ENCODE data around the gene PLEKHM1.
A peak's percentile ranks its signal among the peaks of the same experiment; 100 is the strongest.

Gene PLEKHM1

DNA sequence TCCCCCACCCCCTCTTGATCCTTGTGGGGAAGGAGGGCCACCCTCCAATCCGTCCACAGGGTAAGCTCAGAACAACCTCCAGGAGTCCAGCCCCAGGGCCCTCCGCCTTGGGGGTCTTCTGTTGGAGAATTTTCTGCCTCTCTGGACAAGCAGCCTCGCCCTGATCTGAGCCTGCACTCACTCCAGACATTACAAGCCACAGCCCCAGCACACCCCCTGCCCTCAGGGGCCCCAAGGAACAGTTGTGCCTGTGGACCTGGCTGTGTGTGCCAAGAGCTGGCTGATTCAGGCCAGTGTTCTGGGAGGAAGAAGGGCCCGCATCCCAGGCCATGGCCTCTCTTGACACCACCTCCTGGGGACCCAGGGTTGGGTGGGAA lies 57.4 kb downstream of the PLEKHM1 start:
- no peak for ATAC-seq
- TF ChIP-seq, protein P1, sequence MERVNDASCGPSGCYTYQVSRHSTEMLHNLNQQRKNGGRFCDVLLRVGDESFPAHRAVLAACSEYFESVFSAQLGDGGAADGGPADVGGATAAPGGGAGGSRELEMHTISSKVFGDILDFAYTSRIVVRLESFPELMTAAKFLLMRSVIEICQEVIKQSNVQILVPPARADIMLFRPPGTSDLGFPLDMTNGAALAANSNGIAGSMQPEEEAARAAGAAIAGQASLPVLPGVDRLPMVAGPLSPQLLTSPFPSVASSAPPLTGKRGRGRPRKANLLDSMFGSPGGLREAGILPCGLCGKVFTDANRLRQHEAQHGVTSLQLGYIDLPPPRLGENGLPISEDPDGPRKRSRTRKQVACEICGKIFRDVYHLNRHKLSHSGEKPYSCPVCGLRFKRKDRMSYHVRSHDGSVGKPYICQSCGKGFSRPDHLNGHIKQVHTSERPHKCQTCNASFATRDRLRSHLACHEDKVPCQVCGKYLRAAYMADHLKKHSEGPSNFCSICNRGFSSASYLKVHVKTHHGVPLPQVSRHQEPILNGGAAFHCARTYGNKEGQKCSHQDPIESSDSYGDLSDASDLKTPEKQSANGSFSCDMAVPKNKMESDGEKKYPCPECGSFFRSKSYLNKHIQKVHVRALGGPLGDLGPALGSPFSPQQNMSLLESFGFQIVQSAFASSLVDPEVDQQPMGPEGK (CRISPR knock-in tag; IDR thresholded peaks at IDR 0.05; ENCODE audit: borderline replicate concordance) = no peak
- TF ChIP-seq ZFP3 (CRISPR knock-in tag; IDR thresholded peaks at IDR 0.05) (no peak), ZNF8 (CRISPR knock-in tag; IDR thresholded peaks at IDR 0.05) (no peak), ESRRG (CRISPR knock-in tag; IDR thresholded peaks at IDR 0.05) (no peak), ZNF565 (CRISPR knock-in tag; conservative IDR thresholded peaks at IDR 0.05; ENCODE audit: low read depth) (no peak), CSDC2 (CRISPR knock-in tag; IDR thresholded peaks at IDR 0.05) (no peak)
- TF ChIP-seq, protein P2, sequence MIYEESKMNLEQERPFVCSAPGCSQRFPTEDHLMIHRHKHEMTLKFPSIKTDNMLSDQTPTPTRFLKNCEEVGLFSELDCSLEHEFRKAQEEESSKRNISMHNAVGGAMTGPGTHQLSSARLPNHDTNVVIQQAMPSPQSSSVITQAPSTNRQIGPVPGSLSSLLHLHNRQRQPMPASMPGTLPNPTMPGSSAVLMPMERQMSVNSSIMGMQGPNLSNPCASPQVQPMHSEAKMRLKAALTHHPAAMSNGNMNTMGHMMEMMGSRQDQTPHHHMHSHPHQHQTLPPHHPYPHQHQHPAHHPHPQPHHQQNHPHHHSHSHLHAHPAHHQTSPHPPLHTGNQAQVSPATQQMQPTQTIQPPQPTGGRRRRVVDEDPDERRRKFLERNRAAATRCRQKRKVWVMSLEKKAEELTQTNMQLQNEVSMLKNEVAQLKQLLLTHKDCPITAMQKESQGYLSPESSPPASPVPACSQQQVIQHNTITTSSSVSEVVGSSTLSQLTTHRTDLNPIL (CRISPR knock-in tag; IDR thresholded peaks at IDR 0.05; ENCODE audit: low read depth) = no peak
- TF ChIP-seq, protein P3, sequence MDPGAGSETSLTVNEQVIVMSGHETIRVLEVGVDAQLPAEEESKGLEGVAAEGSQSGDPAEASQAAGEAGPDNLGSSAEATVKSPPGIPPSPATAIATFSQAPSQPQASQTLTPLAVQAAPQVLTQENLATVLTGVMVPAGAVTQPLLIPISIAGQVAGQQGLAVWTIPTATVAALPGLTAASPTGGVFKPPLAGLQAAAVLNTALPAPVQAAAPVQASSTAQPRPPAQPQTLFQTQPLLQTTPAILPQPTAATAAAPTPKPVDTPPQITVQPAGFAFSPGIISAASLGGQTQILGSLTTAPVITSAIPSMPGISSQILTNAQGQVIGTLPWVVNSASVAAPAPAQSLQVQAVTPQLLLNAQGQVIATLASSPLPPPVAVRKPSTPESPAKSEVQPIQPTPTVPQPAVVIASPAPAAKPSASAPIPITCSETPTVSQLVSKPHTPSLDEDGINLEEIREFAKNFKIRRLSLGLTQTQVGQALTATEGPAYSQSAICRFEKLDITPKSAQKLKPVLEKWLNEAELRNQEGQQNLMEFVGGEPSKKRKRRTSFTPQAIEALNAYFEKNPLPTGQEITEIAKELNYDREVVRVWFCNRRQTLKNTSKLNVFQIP (CRISPR knock-in tag; IDR thresholded peaks at IDR 0.05; ENCODE audit: borderline replicate concordance, low read depth) = no peak
- TF ChIP-seq, protein P4, sequence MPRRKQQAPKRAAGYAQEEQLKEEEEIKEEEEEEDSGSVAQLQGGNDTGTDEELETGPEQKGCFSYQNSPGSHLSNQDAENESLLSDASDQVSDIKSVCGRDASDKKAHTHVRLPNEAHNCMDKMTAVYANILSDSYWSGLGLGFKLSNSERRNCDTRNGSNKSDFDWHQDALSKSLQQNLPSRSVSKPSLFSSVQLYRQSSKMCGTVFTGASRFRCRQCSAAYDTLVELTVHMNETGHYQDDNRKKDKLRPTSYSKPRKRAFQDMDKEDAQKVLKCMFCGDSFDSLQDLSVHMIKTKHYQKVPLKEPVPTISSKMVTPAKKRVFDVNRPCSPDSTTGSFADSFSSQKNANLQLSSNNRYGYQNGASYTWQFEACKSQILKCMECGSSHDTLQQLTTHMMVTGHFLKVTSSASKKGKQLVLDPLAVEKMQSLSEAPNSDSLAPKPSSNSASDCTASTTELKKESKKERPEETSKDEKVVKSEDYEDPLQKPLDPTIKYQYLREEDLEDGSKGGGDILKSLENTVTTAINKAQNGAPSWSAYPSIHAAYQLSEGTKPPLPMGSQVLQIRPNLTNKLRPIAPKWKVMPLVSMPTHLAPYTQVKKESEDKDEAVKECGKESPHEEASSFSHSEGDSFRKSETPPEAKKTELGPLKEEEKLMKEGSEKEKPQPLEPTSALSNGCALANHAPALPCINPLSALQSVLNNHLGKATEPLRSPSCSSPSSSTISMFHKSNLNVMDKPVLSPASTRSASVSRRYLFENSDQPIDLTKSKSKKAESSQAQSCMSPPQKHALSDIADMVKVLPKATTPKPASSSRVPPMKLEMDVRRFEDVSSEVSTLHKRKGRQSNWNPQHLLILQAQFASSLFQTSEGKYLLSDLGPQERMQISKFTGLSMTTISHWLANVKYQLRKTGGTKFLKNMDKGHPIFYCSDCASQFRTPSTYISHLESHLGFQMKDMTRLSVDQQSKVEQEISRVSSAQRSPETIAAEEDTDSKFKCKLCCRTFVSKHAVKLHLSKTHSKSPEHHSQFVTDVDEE (CRISPR knock-in tag; IDR thresholded peaks at IDR 0.05) = no peak

DNA sequence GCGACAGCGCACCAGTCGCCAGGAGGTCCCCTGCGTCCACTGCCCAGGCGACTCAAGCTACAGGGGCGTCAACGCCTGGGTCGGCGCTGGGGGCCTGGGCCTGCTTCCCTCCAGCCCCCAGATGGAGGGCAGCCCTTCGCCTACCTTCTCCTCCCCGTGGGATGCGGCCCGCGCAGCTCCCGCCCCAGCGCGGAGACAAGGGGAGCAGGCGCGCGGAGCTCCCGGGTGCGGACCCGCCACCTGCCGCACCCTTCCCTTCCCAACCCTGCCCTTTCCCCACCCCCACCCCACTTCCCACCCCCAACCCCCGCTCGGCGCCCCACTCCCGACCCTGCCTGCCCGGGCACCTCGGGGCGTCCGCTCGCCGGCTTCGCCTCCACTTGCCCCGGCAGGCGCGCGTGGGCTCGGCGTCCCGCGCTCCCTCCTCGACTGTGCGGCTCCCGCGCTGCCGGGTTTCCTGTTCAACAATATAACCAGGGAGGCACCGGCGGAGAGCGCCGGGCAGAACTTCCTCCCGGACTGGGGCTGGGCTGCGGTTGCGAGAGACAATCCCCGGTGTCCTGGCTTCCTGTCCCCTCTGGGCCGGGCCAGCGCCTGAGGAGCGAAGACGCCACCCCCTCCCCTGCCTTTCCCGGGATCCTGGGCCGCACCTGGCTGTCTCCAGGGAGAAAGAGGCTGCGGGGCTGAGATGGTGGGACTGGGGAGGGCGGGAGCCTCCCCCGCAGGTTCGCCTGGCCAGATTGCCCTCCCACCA lies 57.9 kb downstream of the PLEKHM1 start, which contains the start of gene ARHGAP27:
Gene ARHGAP27 (minus strand): TSS at position 466 of the 754 bp plus-strand sequence. CDS start 2,591 bp downstream, outside the sequence.
- peak; percentile 14; the same call in 2 of the 3 replicates for ATAC-seq
- TF ChIP-seq TOX (CRISPR knock-in tag; IDR thresholded peaks at IDR 0.05; ENCODE audit: borderline replicate concordance) (no peak), ZNF70 (CRISPR knock-in tag; IDR thresholded peaks at IDR 0.05) (no peak), ZFP30 (CRISPR knock-in tag; IDR thresholded peaks at IDR 0.05) (no peak), SNAI2 (CRISPR knock-in tag; IDR thresholded peaks at IDR 0.05) (no peak), ZC3H10 (CRISPR knock-in tag; IDR thresholded peaks at IDR 0.05) (no peak), GLIS3 (CRISPR knock-in tag; IDR thresholded peaks at IDR 0.05) (no peak), RARB (CRISPR knock-in tag; IDR thresholded peaks at IDR 0.05) (no peak)

DNA sequence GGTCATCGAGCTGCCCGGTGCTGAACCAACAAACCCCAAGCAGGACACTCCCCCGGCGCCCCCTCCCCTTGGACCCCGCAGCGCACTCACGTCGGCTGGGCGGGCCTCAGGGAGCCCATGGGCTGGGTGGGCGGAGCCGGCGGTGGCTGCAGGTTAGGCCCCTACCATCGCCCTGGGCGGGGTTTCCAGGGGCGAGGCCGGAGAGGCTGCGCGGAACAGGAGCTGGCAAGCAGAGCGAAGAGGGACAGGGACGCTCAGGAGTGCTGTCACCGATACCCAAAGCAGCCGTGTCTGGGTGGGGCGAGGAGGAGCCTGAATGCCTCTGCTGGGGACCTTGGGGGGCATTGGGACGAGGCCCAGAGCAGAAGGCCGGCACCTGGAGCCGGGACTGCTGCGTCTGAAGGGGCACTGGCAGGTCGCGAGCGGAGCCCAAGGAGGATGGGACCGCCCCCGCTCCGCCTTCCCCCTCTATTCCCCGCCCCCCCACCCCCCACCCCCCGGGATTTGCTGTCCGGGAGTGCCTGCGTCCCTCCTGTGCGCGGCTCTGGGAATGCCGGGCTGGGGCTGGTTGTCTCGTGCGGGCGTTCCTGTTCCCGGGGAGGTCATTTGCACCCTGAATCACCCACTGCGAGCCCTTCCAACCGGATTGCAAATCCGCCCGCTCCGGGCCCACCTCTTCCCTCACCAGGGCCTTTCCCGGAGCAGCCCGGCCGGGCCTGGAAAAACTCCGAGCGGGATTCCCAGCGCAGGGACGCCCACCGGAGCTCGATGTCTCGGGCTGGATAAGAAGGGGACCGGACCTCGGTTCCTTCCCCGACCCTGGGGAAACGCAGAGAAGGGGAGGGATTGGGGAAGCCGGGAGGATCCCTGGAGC lies 58.8 kb downstream of the PLEKHM1 start:
- no peak for TF ChIP-seq ZNF565 (CRISPR knock-in tag; conservative IDR thresholded peaks at IDR 0.05; ENCODE audit: low read depth)
- peak; percentile 71 for ATAC-seq

DNA sequence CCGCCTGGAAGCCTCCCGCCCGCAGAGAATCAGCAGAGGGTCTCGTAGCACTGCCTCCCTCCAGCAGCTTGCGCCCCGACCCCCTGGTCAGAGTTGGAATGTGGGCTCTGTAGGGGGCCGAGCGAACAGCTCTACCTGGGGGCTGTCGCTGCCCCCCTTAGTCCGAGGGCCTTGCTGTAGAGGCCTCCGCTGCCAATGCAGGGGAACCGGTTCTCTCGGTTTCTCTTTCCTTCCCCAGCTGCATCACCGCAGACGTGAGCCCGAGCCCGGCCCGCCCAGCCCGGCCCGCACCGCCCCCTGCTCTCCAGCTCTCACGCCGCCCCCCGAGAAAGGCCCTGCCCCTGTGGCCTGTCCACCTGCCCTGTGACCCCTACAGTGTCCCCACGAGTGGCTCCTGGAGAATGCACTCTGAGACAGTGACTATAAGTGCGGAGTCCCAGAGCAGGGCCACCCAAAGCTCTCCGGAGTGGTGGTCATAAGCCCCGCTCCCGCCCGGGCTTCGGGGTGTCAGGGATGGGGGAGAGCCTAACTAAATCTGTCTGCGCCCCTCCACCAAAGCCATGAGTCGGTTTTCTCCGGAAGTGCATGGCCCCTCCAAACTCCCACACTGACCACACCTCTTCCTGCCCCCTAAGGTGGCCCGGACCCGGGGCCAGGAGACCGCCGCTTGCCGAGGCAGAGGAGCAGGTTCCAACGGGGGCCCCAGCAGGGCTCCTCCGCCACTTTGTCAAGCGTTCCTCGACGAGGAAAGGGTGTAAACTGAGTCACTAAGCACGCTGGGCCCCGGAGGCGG lies 59.6 kb downstream of the PLEKHM1 start:
- ATAC-seq = no peak
- TF ChIP-seq TCF4 (CRISPR knock-in tag; IDR thresholded peaks at IDR 0.05; ENCODE audit: borderline replicate concordance) (no peak), OSR1 (CRISPR knock-in tag; IDR thresholded peaks at IDR 0.05) (no peak), ESRRG (CRISPR knock-in tag; IDR thresholded peaks at IDR 0.05) (no peak), GLIS3 (CRISPR knock-in tag; IDR thresholded peaks at IDR 0.05) (no peak), ISL1 (CRISPR knock-in tag; IDR thresholded peaks at IDR 0.05) (no peak), ZNF565 (CRISPR knock-in tag; conservative IDR thresholded peaks at IDR 0.05; ENCODE audit: low read depth) (no peak), ZNF70 (CRISPR knock-in tag; IDR thresholded peaks at IDR 0.05) (no peak), ZFP30 (CRISPR knock-in tag; IDR thresholded peaks at IDR 0.05) (no peak)
- TF ChIP-seq, protein P3 (CRISPR knock-in tag; IDR thresholded peaks at IDR 0.05; ENCODE audit: borderline replicate concordance, low read depth) = no peak
- TF ChIP-seq, protein P1 (CRISPR knock-in tag; IDR thresholded peaks at IDR 0.05; ENCODE audit: borderline replicate concordance) = no peak
